ENCODE results near the gene CRB2. TPM values are rescaled to one million over a fixed set of nuclear protein-coding genes. Genes with fewer than 3 reads are reported as not detected.

The CRB2 gene
- total and polyA plus RNA-seq, 11 donors: 0.05 to 10.1 (median 0.10) TPM; not detected in 8

DNA sequence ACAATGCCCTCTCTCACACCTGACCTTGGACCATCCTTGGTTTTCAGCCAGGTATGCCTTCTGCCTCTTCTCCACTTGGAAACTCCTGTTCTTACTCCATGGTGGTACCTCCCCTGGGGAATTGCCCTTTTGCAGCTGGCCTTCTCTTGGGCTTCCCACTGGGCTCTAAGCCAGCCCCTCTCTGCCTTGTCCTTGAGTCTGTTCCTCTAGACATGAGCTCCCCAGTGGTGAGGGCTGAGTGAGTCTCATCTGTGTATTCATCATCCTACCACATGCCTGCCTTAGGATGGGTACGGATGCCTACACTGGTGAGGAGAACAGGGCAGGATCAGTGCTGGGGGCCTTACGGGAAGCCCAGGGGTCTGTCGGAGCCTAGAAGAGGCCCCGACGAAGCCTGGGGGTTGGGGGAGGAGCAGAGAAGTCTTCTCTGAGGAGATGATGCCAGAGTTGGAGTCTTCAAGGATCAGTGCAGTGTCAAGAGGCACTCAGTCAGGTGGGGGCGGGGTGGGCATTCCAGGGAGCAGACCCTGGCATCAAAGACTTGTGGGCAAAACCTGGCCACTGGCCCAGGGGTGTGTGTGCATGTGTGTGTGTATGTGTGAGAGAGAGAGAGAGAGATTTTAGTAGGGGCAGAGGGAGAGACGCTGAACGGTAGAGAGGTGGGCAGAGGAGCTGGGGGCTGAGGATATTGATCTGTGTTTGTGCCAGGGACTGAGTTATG is 5.2 kb upstream of the CRB2 start:
- H3K27me3 ChIP-seq: peaks cover 0 to 33% (median 7%) of the 10 kb centered on the region in 9 donors
- TF ChIP-seq POLR2A (IDR thresholded peaks at IDR 0.05): no peak
- TF ChIP-seq, protein P1, sequence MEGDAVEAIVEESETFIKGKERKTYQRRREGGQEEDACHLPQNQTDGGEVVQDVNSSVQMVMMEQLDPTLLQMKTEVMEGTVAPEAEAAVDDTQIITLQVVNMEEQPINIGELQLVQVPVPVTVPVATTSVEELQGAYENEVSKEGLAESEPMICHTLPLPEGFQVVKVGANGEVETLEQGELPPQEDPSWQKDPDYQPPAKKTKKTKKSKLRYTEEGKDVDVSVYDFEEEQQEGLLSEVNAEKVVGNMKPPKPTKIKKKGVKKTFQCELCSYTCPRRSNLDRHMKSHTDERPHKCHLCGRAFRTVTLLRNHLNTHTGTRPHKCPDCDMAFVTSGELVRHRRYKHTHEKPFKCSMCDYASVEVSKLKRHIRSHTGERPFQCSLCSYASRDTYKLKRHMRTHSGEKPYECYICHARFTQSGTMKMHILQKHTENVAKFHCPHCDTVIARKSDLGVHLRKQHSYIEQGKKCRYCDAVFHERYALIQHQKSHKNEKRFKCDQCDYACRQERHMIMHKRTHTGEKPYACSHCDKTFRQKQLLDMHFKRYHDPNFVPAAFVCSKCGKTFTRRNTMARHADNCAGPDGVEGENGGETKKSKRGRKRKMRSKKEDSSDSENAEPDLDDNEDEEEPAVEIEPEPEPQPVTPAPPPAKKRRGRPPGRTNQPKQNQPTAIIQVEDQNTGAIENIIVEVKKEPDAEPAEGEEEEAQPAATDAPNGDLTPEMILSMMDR (IDR thresholded peaks at IDR 0.05): no peak
- no peak overlapping the region for H3K27ac ChIP-seq
- no peaks in the 10 kb centered on the region for H3K9me3 ChIP-seq
- H3K36me3 ChIP-seq: no peaks in the 10 kb centered on the region
- peaks cover 0 to 15% (median 3%) of the 10 kb centered on the region in 12 donors for H3K4me1 ChIP-seq
- intact Hi-C loops (cut with DNase I): loop anchor here in 8 of 10 donors (1.0 to 10.0 kb wide), 7 partner anchors 37 to 886 kb away; no protein-coding TSS in a partner anchor
- WGBS, 4 donors: 43 to 71% (median 63%) methylated on average over 4 to 8 of the region's 8 CpGs
- H3K4me3 ChIP-seq: no peak overlapping the region
- ATAC-seq (peak in 2 of 4 donors; percentile 8 to 30), DNase-seq (peak in 1 of 5 donors; percentile 49)

DNA sequence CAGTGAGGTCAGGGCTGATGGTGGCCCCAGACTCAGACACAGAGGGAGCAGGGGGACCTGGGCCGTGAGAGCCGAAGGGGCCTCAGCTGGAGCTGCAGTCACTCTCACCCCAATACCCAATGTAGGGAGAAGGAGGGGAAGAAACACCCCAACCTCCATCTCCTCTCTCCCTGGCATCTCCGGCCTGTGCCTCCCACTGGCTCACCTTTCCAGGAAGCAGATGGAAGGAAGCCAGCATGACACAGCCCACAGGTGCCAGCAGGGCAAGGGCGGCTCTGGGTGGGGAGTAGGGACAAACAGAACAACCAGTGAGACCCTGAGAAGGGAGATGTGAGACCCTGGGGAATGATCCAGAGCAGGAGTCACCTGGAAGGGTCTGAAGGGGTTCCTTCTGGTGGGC is 3.0 kb upstream of the CRB2 start:
- peaks cover 0 to 33% (median 7%) of the 10 kb centered on the region in 9 donors for H3K27me3 ChIP-seq
- ATAC-seq: no peak
- WGBS, 4 donors: 72 to 92% (median 78%) methylated on average over 4 of the region's 4 CpGs

DNA sequence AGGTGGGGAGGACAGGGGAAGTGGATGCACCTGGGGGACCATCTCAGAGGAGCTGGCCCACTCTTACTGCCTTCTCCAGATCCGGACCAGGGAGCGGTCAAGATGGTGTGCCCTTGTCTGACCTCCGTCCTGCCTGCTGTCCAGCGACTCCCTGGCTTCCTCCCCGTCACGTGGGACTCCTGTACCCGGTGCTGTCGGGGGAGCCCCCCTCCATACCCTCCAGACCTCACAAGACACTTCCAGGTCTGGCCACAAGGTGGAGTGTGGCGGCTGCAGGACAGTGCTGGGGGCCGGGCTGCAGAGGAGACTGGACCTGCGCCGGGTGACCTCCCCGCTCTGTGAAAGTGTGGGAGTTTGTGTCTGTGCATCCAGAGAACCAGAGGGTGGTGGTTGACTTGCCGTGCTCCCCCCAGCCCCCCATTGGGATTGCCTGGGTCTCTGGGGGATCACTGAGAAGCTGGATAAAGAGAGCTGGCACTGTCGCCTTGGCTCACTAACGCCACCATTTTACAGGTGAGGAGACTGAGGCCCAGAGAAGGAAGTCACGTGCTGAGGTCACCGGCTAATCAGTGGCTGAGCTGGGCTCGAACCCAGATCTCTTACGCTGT is 1.9 kb upstream of the CRB2 start:
- H3K4me1 ChIP-seq: peaks cover 0 to 15% (median 3%) of the 10 kb centered on the region in 12 donors
- DNase-seq: peak in 4 of 5 donors; percentile 49 to 69 (median 55)
- TF ChIP-seq, protein P1 (IDR thresholded peaks at IDR 0.05): peak; percentile 70 to 86 (median 79)
- no peak for TF ChIP-seq POLR2A (IDR thresholded peaks at IDR 0.05)
- intact Hi-C loops (cut with DNase I): loop anchor here in 7 of 10 donors (1.0 to 10.0 kb wide), 6 partner anchors 31 to 889 kb away; no protein-coding TSS in a partner anchor
- no peaks in the 10 kb centered on the region for H3K9me3 ChIP-seq
- H3K4me3 ChIP-seq: no peak overlapping the region
- peaks cover 0 to 32% (median 7%) of the 10 kb centered on the region in 9 donors for H3K27me3 ChIP-seq
- ATAC-seq: peak in 3 of 4 donors; percentile 71 to 78 (median 77)
- H3K27ac ChIP-seq: no peak overlapping the region
- 19 to 29% (median 22%) methylated on average over 9 to 20 of the region's 20 CpGs for WGBS, 4 donors
- no peaks in the 10 kb centered on the region for H3K36me3 ChIP-seq

More for the DNA sequence above, 3.0 kb upstream of the CRB2 start:
- Histone ChIP-seq H3K4me3 (no peak overlapping the region), H3K9me3 (no peaks in the 10 kb centered on the region), H3K36me3 (no peaks in the 10 kb centered on the region), H3K27ac (no peak overlapping the region), H3K4me1 (peaks cover 0 to 15% (median 3%) of the 10 kb centered on the region in 12 donors)
- intact Hi-C loops (cut with DNase I): loop anchor here in 6 of 10 donors (5.0 to 10.0 kb wide), 4 partner anchors 34 to 888 kb away; no protein-coding TSS in a partner anchor
- DNase-seq: no peak
- TF ChIP-seq POLR2A (IDR thresholded peaks at IDR 0.05): no peak
- TF ChIP-seq, protein P1 (IDR thresholded peaks at IDR 0.05): no peak

Data from heart left ventricle (tissue), 16 donors.